Fibroblast of pulmonary artery (primary cell): Measurements from ENCODE around the gene ACSF3.

Experiments used
- DNase-seq: peaks from one replicate; pipeline ENCODE4 v3.0.0-alpha.2; 2010; ENCODE audit warnings: low read depth
- H3K4me3 ChIP-seq: replicated peaks from 2 replicates; pipeline ENCODE4 v1.5.1; 2011; ENCODE audit warnings: low read depth, mild to moderate bottlenecking, control low read depth, low read length, moderate library complexity
- TF ChIP-seq, protein P1 (sequence below): IDR thresholded peaks from 2 replicates; pipeline ENCODE4 v1.5.1; 2011; ENCODE audit warnings: mild to moderate bottlenecking, control low read depth, low read length, inconsistent platforms; ENCODE audit errors: missing control alignments

Gene ACSF3

DNA sequence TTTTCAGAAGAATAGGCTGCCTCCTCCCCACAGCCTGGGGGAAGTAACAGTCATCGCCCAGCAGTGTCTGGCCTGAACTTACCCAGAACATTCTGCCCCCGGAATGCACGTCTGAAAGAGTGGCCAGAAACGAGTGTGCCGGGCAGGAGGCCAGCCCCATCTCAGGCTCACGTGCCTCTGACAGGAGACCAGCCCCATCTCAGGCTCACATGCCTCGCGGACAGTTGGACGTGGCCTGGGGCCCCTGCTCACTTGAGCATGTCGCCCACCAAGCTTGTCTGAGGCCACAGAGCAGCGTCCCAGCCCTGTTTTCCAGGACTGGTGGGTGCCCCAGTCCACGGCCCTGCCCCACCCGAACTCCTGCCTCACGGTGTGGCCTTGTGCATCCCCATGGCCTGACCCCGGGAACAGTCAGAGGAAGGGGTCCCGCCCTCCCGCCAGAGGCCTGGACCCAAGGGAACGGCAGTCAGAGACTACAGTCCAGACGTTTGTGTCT is 61.6 kb downstream of the ACSF3 start:
- DNase-seq: peak; percentile 83
- H3K4me3 ChIP-seq: no peak overlapping the region
- TF ChIP-seq, protein P1, sequence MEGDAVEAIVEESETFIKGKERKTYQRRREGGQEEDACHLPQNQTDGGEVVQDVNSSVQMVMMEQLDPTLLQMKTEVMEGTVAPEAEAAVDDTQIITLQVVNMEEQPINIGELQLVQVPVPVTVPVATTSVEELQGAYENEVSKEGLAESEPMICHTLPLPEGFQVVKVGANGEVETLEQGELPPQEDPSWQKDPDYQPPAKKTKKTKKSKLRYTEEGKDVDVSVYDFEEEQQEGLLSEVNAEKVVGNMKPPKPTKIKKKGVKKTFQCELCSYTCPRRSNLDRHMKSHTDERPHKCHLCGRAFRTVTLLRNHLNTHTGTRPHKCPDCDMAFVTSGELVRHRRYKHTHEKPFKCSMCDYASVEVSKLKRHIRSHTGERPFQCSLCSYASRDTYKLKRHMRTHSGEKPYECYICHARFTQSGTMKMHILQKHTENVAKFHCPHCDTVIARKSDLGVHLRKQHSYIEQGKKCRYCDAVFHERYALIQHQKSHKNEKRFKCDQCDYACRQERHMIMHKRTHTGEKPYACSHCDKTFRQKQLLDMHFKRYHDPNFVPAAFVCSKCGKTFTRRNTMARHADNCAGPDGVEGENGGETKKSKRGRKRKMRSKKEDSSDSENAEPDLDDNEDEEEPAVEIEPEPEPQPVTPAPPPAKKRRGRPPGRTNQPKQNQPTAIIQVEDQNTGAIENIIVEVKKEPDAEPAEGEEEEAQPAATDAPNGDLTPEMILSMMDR: no peak

GRCh38 chr16:89155851-89156739 is 62.4 kb downstream of the ACSF3 start:
- H3K4me3 ChIP-seq: no peak overlapping the region
- DNase-seq: no peak
- TF ChIP-seq, protein P1: no peak

- H3K4me3 ChIP-seq: no peak overlapping the region
- DNase-seq: no peak
- TF ChIP-seq, protein P1: no peak
These were observed 63.3 kb downstream of the ACSF3 start for GRCh38 chr16:89156740-89157645.

- no peak for DNase-seq
- H3K4me3 ChIP-seq: no peak overlapping the region
- TF ChIP-seq, protein P1: no peak
These were observed 64.1 kb downstream of the ACSF3 start for GRCh38 chr16:89157778-89158177.

- DNase-seq: no peak
- H3K4me3 ChIP-seq: no peak overlapping the region
- TF ChIP-seq, protein P1: no peak
These were observed 65.6 kb downstream of the ACSF3 start for GRCh38 chr16:89159066-89159849.

- no peak for DNase-seq
- TF ChIP-seq, protein P1: no peak
- H3K4me3 ChIP-seq: no peak overlapping the region
These were observed 66.2 kb downstream of the ACSF3 start for GRCh38 chr16:89159850-89160354.
